ENCODE measurements around the gene FAM174A. TPM values are rescaled to one million over a fixed set of nuclear protein-coding genes. Genes with fewer than 3 reads are reported as not detected.

The FAM174A gene
- total RNA-seq, 5 donors from 2014 or later (not counting 1 experiment from before 2014, with no cell fraction given), result 6.0 to 9.5 (median 7.0) TPM

DNA sequence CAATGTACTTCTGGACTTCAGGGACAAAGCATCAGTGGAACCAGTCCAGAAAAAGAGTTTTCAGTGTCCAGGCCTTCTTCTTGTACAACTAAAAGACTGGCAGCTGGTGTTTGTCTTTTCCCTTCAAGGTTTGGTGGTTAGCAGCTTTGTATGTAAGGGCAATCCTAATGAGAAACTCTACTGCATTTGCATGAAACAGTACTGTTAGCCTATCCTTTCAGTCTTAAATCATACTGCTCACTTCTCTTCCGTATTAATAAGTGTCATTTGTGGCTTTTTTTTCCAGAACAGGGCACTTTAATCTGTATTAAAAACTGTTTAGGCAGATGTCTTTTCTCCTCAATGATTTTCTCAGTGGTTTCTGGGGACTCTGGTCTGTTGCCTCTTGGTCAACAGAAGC lies 48.9 kb downstream of the FAM174A start:
- Mint-ChIP-seq H3K9me3 (no peaks in the 10 kb centered on the region), H3K4me1 (no peaks in the 10 kb centered on the region), H3K27ac (no peak overlapping the region), H3K4me3 (no peak overlapping the region), H3K27me3 (no peaks in the 10 kb centered on the region), H3K36me3 (peaks cover 37% of the 10 kb centered on the region)
- no peak overlapping the region for H3K27ac ChIP-seq (ENCODE audit: low read length)
- CTCF ChIA-PET, result no interaction called here
- no peak for ATAC-seq (replicated peaks in 1 of 4)
- no CpG with 5 or more reads among the region's 1 CpG for WGBS (ENCODE audit: insufficient coverage)
- H3K9me3 ChIP-seq, result no peaks in the 10 kb centered on the region
- no peak overlapping the region for H3K4me3 ChIP-seq (ENCODE audit: control insufficient read depth in 1 of 2, extremely low read depth in 1 of 2, low read length in 1 of 2)
- no peaks in the 10 kb centered on the region for H3K36me3 ChIP-seq (ENCODE audit: control insufficient read depth in 2 of 2, extremely low read depth in 1 of 2, insufficient read depth in 1 of 2, low read length in 1 of 2)
- H3K27me3 ChIP-seq (replicated peaks in 1 of 2; ENCODE audit: control insufficient read depth in 2 of 2, extremely low read depth in 1 of 2, insufficient read depth in 2 of 2, low read length in 1 of 2), result no peaks in the 10 kb centered on the region
- no peaks in the 10 kb centered on the region for H3K4me1 ChIP-seq (ENCODE audit: control insufficient read depth in 1 of 2, extremely low read depth in 1 of 2, insufficient read depth in 2 of 2, low read length in 2 of 2)
- POLR2A ChIA-PET, result interaction anchor here in 1 of 2 donors (0.6 kb wide), 1 partner anchor 779 kb away, joined by 4 read pairs; no protein-coding TSS in a partner anchor
- DNase-seq, result no peak

DNA sequence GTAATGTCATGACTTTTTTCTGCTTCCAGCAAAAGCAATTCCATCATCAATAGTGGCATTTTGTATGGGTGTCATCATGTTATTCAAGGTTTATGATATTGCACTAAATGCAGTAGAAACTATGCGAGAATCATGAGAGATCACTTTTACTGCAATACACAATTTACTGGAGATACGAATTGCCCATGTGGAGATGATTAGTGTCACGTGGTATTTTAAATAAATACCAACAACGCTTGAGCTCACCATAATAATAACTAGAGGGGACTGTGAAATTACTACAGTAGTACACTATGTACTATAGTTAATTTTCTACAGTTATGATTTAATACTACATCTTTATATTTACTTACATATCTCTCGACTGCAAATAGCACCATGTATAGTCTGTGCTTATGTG lies 49.7 kb downstream of the FAM174A start:
- H3K27ac ChIP-seq (ENCODE audit: low read length), result no peak overlapping the region
- H3K4me1 Mint-ChIP-seq, result no peaks in the 10 kb centered on the region
- ATAC-seq (replicated peaks in 1 of 4) (no peak), DNase-seq (no peak)
- no peaks in the 10 kb centered on the region for H3K27me3 Mint-ChIP-seq
- no CpG with 5 or more reads among the region's 5 CpGs for whole genome bisulfite sequencing (ENCODE audit: insufficient coverage)
- no peak overlapping the region for H3K4me3 ChIP-seq (ENCODE audit: control insufficient read depth in 1 of 2, extremely low read depth in 1 of 2, low read length in 1 of 2)
- H3K27me3 ChIP-seq (replicated peaks in 1 of 2; ENCODE audit: control insufficient read depth in 2 of 2, extremely low read depth in 1 of 2, insufficient read depth in 2 of 2, low read length in 1 of 2), result no peaks in the 10 kb centered on the region
- ChIA-PET POLR2A (no interaction called here), CTCF (no interaction called here)
- no peak overlapping the region for H3K4me3 Mint-ChIP-seq
- H3K4me1 ChIP-seq (ENCODE audit: control insufficient read depth in 1 of 2, extremely low read depth in 1 of 2, insufficient read depth in 2 of 2, low read length in 2 of 2), result no peaks in the 10 kb centered on the region
- peaks cover 35% of the 10 kb centered on the region for H3K36me3 Mint-ChIP-seq
- H3K9me3 Mint-ChIP-seq, result no peaks in the 10 kb centered on the region
- H3K36me3 ChIP-seq (ENCODE audit: control insufficient read depth in 2 of 2, extremely low read depth in 1 of 2, insufficient read depth in 1 of 2, low read length in 1 of 2), result no peaks in the 10 kb centered on the region
- no peaks in the 10 kb centered on the region for H3K9me3 ChIP-seq
- no peak overlapping the region for H3K27ac Mint-ChIP-seq

DNA sequence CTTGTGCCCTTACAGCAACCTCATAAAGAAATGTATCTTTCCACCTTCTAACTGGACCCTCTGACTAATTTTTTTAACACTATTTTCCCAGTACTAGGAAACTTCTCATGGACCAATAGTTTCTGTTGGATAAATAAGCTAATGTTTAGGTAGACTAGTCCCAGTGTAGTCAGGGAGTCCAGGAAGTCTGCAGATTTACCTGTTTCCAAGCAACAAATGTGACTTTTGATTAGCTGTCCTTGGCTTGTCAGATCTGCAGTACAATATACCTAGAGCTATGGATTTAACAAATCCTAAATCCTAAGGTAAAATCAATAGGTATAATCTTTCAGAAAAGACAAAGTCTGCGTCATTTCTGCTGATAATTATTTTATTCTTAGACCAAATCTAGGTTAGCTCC lies 55.7 kb downstream of the FAM174A start:
- Histone ChIP-seq H3K27ac (ENCODE audit: low read length) (no peak overlapping the region), H3K36me3 (ENCODE audit: control insufficient read depth in 2 of 2, extremely low read depth in 1 of 2, insufficient read depth in 1 of 2, low read length in 1 of 2) (no peaks in the 10 kb centered on the region), H3K27me3 (replicated peaks in 1 of 2; ENCODE audit: control insufficient read depth in 2 of 2, extremely low read depth in 1 of 2, insufficient read depth in 2 of 2, low read length in 1 of 2) (no peaks in the 10 kb centered on the region), H3K9me3 (no peaks in the 10 kb centered on the region), H3K4me1 (ENCODE audit: control insufficient read depth in 1 of 2, extremely low read depth in 1 of 2, insufficient read depth in 2 of 2, low read length in 2 of 2) (no peaks in the 10 kb centered on the region), H3K4me3 (ENCODE audit: control insufficient read depth in 1 of 2, extremely low read depth in 1 of 2, low read length in 1 of 2) (no peak overlapping the region)
- no CpG with 5 or more reads among the region's 1 CpG for WGBS (ENCODE audit: insufficient coverage)
- Mint-ChIP-seq H3K27ac (no peak overlapping the region), H3K9me3 (no peaks in the 10 kb centered on the region), H3K4me3 (no peak overlapping the region), H3K27me3 (no peaks in the 10 kb centered on the region), H3K4me1 (no peaks in the 10 kb centered on the region), H3K36me3 (peaks cover 8% of the 10 kb centered on the region)
- ATAC-seq (replicated peaks in 1 of 4), result no peak
- ChIA-PET CTCF (no interaction called here), POLR2A (interaction anchor here (0.5 to 0.6 kb wide), 3 partner anchors 17 to 233 kb away, joined by 3 to 4 read pairs (median 3); no protein-coding TSS in a partner anchor)
- no peak for DNase-seq

DNA sequence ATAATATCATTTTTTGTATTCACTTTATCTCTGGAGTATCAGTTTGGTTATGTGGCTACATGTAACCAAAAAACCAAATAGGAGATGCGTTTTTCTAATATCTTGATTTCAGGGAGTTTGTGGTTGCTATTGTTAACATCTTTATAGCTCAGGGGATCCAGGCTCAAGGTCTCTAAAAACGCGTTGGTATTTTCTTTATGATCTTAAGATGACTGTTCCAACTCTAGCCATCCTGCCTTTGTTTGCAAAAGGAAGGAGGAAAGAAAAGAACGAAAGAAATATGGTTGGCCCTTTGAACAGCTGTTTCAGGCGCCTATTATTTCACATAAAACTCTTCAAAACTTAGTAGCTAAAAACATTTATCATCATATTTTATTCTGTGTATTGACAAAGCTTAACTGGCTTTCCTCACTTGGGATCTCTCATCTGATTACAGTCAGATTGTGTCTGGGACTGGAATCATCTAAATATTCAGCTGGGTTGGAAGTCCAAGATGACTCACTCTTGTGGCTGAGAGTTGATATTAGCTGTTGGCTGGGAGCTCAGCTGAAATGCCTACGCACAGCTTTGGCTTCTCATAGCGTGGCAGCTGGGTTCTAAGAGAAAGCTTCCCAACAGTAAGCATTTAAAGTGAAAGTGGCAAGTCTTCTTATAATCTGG lies 60.1 kb downstream of the FAM174A start:
- ChIA-PET POLR2A (no interaction called here), CTCF (no interaction called here)
- Histone ChIP-seq H3K27ac (ENCODE audit: low read length) (no peak overlapping the region), H3K4me1 (ENCODE audit: control insufficient read depth in 1 of 2, extremely low read depth in 1 of 2, insufficient read depth in 2 of 2, low read length in 2 of 2) (no peaks in the 10 kb centered on the region), H3K9me3 (no peaks in the 10 kb centered on the region), H3K27me3 (replicated peaks in 1 of 2; ENCODE audit: control insufficient read depth in 2 of 2, extremely low read depth in 1 of 2, insufficient read depth in 2 of 2, low read length in 1 of 2) (no peaks in the 10 kb centered on the region), H3K36me3 (ENCODE audit: control insufficient read depth in 2 of 2, extremely low read depth in 1 of 2, insufficient read depth in 1 of 2, low read length in 1 of 2) (no peaks in the 10 kb centered on the region), H3K4me3 (ENCODE audit: control insufficient read depth in 1 of 2, extremely low read depth in 1 of 2, low read length in 1 of 2) (no peak overlapping the region)
- no peak for ATAC-seq (replicated peaks in 1 of 4)
- H3K9me3 Mint-ChIP-seq, result no peaks in the 10 kb centered on the region
- DNase-seq, result peak in 1 of 35 experiments; percentile 0
- H3K36me3 Mint-ChIP-seq, result no peaks in the 10 kb centered on the region
- no CpG with 5 or more reads among the region's 7 CpGs for WGBS (ENCODE audit: insufficient coverage)
- H3K4me1 Mint-ChIP-seq, result no peaks in the 10 kb centered on the region
- no peak overlapping the region for H3K4me3 Mint-ChIP-seq
- H3K27ac Mint-ChIP-seq, result no peak overlapping the region
- no peaks in the 10 kb centered on the region for H3K27me3 Mint-ChIP-seq

DNA sequence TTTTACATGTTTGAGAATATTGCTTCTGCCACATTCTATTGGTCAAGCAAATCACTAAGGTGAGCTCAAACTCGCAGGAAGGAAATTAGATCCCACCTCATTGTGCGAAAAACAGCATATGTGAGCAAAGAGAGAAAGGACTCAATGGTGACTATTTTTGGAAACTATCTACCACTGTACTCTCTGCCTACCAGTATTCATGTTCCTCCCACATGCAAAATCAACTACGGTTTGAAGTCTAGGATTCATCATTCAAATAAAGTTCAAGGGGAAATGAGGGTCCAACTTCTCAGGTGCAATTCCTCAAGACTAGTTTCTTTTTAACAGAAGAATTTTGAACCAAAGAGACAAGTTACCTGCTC lies 60.6 kb downstream of the FAM174A start:
- Mint-ChIP-seq H3K4me1 (no peaks in the 10 kb centered on the region), H3K27me3 (no peaks in the 10 kb centered on the region), H3K9me3 (no peaks in the 10 kb centered on the region), H3K36me3 (no peaks in the 10 kb centered on the region), H3K27ac (no peak overlapping the region), H3K4me3 (no peak overlapping the region)
- CTCF ChIA-PET, result no interaction called here
- POLR2A ChIA-PET, result no interaction called here
- H3K4me1 ChIP-seq (ENCODE audit: control insufficient read depth in 1 of 2, extremely low read depth in 1 of 2, insufficient read depth in 2 of 2, low read length in 2 of 2), result no peaks in the 10 kb centered on the region
- H3K36me3 ChIP-seq (ENCODE audit: control insufficient read depth in 2 of 2, extremely low read depth in 1 of 2, insufficient read depth in 1 of 2, low read length in 1 of 2), result no peaks in the 10 kb centered on the region
- no peak overlapping the region for H3K4me3 ChIP-seq (ENCODE audit: control insufficient read depth in 1 of 2, extremely low read depth in 1 of 2, low read length in 1 of 2)
- no peaks in the 10 kb centered on the region for H3K9me3 ChIP-seq
- H3K27me3 ChIP-seq (replicated peaks in 1 of 2; ENCODE audit: control insufficient read depth in 2 of 2, extremely low read depth in 1 of 2, insufficient read depth in 2 of 2, low read length in 1 of 2), result no peaks in the 10 kb centered on the region
- H3K27ac ChIP-seq (ENCODE audit: low read length), result no peak overlapping the region
- DNase-seq (no peak), ATAC-seq (replicated peaks in 1 of 4) (no peak)
- no CpG with 5 or more reads among the region's 3 CpGs for WGBS (ENCODE audit: insufficient coverage)

DNA sequence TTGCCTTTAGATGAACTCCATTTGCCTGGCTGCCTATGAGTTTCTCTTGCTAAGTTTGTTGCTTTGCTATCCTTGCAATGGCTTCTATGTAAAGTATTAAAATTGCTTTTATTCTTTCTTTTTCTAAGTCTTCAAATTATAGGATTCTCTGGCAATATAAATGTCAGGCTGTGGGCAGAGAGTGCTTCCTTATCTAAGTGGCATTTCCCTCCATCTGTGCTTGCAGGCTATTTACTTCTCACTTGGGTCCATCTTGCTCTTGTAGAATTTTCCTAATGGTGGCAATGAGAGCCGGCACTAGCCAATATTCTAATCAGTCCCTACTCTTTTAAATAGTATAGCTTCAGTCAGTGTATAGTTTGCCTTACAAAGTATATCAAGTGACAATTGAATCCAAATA lies 63.3 kb downstream of the FAM174A start:
- POLR2A ChIA-PET, result interaction anchor here (0.5 to 0.6 kb wide), 2 partner anchors 33 to 750 kb away, joined by 3 to 4 read pairs; no protein-coding TSS in a partner anchor
- H3K9me3 ChIP-seq, result no peaks in the 10 kb centered on the region
- ATAC-seq (replicated peaks in 1 of 4) (no peak), DNase-seq (no peak)
- H3K4me1 Mint-ChIP-seq, result no peaks in the 10 kb centered on the region
- no peak overlapping the region for H3K4me3 Mint-ChIP-seq
- H3K9me3 Mint-ChIP-seq, result no peaks in the 10 kb centered on the region
- no peak overlapping the region for H3K27ac ChIP-seq (ENCODE audit: low read length)
- H3K27me3 Mint-ChIP-seq, result no peaks in the 10 kb centered on the region
- no peak overlapping the region for H3K27ac Mint-ChIP-seq
- no CpG with 5 or more reads among the region's 1 CpG for WGBS (ENCODE audit: insufficient coverage)
- no peaks in the 10 kb centered on the region for H3K36me3 Mint-ChIP-seq
- H3K27me3 ChIP-seq (replicated peaks in 1 of 2; ENCODE audit: control insufficient read depth in 2 of 2, extremely low read depth in 1 of 2, insufficient read depth in 2 of 2, low read length in 1 of 2), result no peaks in the 10 kb centered on the region
- no peaks in the 10 kb centered on the region for H3K36me3 ChIP-seq (ENCODE audit: control insufficient read depth in 2 of 2, extremely low read depth in 1 of 2, insufficient read depth in 1 of 2, low read length in 1 of 2)
- CTCF ChIA-PET, result interaction anchor here in 1 of 2 donors (0.5 kb wide), 1 partner anchor 472 kb away, joined by 4 read pairs; no protein-coding TSS in a partner anchor
- H3K4me3 ChIP-seq (ENCODE audit: control insufficient read depth in 1 of 2, extremely low read depth in 1 of 2, low read length in 1 of 2), result no peak overlapping the region
- no peaks in the 10 kb centered on the region for H3K4me1 ChIP-seq (ENCODE audit: control insufficient read depth in 1 of 2, extremely low read depth in 1 of 2, insufficient read depth in 2 of 2, low read length in 2 of 2)

Data from T-cell (primary cell).